ENCODE measurements around the gene HHIPL1. TPM values are rescaled to one million over a fixed set of nuclear protein-coding genes. Genes with fewer than 3 reads are reported as not detected.

Gene HHIPL1
- total RNA-seq, 2 donors from 2014 or later = 0.44 to 0.93 TPM

GRCh38 chr14:99619835-99620834 is 24.8 kb upstream of the HHIPL1 start:
- TF ChIP-seq, protein P1, sequence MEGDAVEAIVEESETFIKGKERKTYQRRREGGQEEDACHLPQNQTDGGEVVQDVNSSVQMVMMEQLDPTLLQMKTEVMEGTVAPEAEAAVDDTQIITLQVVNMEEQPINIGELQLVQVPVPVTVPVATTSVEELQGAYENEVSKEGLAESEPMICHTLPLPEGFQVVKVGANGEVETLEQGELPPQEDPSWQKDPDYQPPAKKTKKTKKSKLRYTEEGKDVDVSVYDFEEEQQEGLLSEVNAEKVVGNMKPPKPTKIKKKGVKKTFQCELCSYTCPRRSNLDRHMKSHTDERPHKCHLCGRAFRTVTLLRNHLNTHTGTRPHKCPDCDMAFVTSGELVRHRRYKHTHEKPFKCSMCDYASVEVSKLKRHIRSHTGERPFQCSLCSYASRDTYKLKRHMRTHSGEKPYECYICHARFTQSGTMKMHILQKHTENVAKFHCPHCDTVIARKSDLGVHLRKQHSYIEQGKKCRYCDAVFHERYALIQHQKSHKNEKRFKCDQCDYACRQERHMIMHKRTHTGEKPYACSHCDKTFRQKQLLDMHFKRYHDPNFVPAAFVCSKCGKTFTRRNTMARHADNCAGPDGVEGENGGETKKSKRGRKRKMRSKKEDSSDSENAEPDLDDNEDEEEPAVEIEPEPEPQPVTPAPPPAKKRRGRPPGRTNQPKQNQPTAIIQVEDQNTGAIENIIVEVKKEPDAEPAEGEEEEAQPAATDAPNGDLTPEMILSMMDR (IDR thresholded peaks at IDR 0.05) = no peak
- Histone ChIP-seq H3K27ac (no peak overlapping the region), H3K27me3 (no peaks in the 10 kb centered on the region), H3K4me1 (no peaks in the 10 kb centered on the region), H3K9ac (ENCODE audit: low read depth in 2 of 2, low read length in 2 of 2) (no peak overlapping the region), H3K9me3 (no peaks in the 10 kb centered on the region), H3K4me3 (no peak overlapping the region), H3K36me3 (no peaks in the 10 kb centered on the region)
- no peak for DNase-seq
- intact Hi-C loops (cut with DNase I) = no loop called here

DNA sequence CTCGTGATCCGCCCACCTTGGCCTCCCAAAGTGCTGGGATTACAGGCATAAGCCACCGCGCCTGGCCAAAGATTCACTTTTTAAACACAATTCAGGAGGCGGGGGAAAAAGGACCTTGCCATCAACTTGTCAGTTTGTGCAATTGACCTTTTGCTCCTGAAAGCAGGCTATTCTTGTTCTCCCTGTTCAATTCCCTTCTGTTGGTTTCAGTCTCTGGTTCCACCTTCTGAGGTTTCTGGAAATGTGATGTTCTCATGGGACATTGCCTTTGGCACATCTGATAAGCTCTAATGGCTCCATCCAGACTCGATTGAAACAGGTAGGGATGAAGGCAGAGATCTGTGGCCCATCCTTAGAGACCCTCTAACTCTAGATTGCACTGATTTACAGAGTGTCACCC is 23.0 kb upstream of the HHIPL1 start:
- Histone ChIP-seq H3K9me3 (no peaks in the 10 kb centered on the region), H3K36me3 (no peaks in the 10 kb centered on the region), H3K27ac (no peak overlapping the region), H3K9ac (ENCODE audit: low read depth in 2 of 2, low read length in 2 of 2) (no peak overlapping the region), H3K27me3 (no peaks in the 10 kb centered on the region), H3K4me3 (no peak overlapping the region), H3K4me1 (no peaks in the 10 kb centered on the region)
- DNase-seq = no peak
- TF ChIP-seq, protein P1 (IDR thresholded peaks at IDR 0.05) = no peak
- intact Hi-C loops (cut with DNase I) = no loop called here

GRCh38 chr14:99624024-99624423 is 20.9 kb upstream of the HHIPL1 start:
- TF ChIP-seq, protein P1 (IDR thresholded peaks at IDR 0.05) = no peak
- no peaks in the 10 kb centered on the region for H3K27me3 ChIP-seq
- no peak for DNase-seq
- no peak overlapping the region for H3K4me3 ChIP-seq
- no peak overlapping the region for H3K9ac ChIP-seq (ENCODE audit: low read depth in 2 of 2, low read length in 2 of 2)
- H3K27ac ChIP-seq = no peak overlapping the region
- intact Hi-C loops (cut with DNase I) = no loop called here
- no peaks in the 10 kb centered on the region for H3K36me3 ChIP-seq
- no peaks in the 10 kb centered on the region for H3K9me3 ChIP-seq
- H3K4me1 ChIP-seq = no peaks in the 10 kb centered on the region

- no peak for DNase-seq
- intact Hi-C loops (cut with DNase I) = no loop called here
Observed at GRCh38 chr14:99624971-99625370, 20.0 kb upstream of the HHIPL1 start.

GRCh38 chr14:99625476-99625875 is 19.5 kb upstream of the HHIPL1 start:
- no peak for DNase-seq
- intact Hi-C loops (cut with DNase I) = no loop called here
- Histone ChIP-seq H3K9me3 (no peaks in the 10 kb centered on the region), H3K9ac (ENCODE audit: low read depth in 2 of 2, low read length in 2 of 2) (no peak overlapping the region), H3K4me3 (no peak overlapping the region), H3K36me3 (no peaks in the 10 kb centered on the region), H3K27ac (no peak overlapping the region), H3K27me3 (no peaks in the 10 kb centered on the region), H3K4me1 (no peaks in the 10 kb centered on the region)
- TF ChIP-seq, protein P1 (IDR thresholded peaks at IDR 0.05) = no peak

More at GRCh38 chr14:99624971-99625370, 20.0 kb upstream of the HHIPL1 start:
- Histone ChIP-seq H3K27me3 (no peaks in the 10 kb centered on the region), H3K9me3 (no peaks in the 10 kb centered on the region), H3K4me3 (no peak overlapping the region), H3K4me1 (no peaks in the 10 kb centered on the region), H3K36me3 (no peaks in the 10 kb centered on the region), H3K9ac (ENCODE audit: low read depth in 2 of 2, low read length in 2 of 2) (no peak overlapping the region), H3K27ac (no peak overlapping the region)
- TF ChIP-seq, protein P1 (IDR thresholded peaks at IDR 0.05) = no peak
